CD4-positive, alpha-beta T cell treated with Interleukin-12 subunit alpha and Interleukin-12 subunit beta, for 1 hour (primary cell): ENCODE data around the gene SIN3B.
A peak's percentile ranks its signal among the peaks of the same experiment; 100 is the strongest.

Experiments
- DNase-seq: peaks from one replicate; pipeline ENCODE4 v3.0.0-alpha.2; 2020

The SIN3B gene

GRCh38 chr19:16824658-16825311 is 4.4 kb upstream of the SIN3B start:
- no peak for DNase-seq

GRCh38 chr19:16825312-16826052 is 3.7 kb upstream of the SIN3B start:
- no peak for DNase-seq

- no peak for DNase-seq
Observed at GRCh38 chr19:16829822-16830289, 658 bp downstream of the SIN3B start.

DNA sequence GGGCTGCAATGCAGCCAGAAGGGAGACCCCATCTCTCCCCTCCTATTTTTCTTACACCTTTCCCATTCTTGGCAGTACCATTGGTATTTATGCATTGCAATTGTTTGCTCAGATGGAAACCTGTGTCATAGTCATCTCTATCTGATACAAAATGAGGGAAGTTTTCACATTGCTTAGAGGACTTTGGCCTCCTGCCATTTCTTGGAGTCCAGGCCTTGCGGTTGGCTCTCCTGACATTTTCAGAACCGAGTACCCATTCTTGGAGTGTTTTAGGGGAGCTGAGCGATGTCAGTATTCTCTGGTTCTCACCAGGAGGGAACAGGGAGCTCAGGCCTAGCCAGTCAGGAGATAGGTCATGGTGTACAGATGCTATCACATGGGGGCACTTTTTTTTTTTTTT is 1.5 kb downstream of the SIN3B start:
- no peak for DNase-seq

GRCh38 chr19:16831531-16831930 is 2.3 kb downstream of the SIN3B start:
- DNase-seq: no peak

GRCh38 chr19:16834747-16835146 is 5.5 kb downstream of the SIN3B start:
- DNase-seq: no peak

DNA sequence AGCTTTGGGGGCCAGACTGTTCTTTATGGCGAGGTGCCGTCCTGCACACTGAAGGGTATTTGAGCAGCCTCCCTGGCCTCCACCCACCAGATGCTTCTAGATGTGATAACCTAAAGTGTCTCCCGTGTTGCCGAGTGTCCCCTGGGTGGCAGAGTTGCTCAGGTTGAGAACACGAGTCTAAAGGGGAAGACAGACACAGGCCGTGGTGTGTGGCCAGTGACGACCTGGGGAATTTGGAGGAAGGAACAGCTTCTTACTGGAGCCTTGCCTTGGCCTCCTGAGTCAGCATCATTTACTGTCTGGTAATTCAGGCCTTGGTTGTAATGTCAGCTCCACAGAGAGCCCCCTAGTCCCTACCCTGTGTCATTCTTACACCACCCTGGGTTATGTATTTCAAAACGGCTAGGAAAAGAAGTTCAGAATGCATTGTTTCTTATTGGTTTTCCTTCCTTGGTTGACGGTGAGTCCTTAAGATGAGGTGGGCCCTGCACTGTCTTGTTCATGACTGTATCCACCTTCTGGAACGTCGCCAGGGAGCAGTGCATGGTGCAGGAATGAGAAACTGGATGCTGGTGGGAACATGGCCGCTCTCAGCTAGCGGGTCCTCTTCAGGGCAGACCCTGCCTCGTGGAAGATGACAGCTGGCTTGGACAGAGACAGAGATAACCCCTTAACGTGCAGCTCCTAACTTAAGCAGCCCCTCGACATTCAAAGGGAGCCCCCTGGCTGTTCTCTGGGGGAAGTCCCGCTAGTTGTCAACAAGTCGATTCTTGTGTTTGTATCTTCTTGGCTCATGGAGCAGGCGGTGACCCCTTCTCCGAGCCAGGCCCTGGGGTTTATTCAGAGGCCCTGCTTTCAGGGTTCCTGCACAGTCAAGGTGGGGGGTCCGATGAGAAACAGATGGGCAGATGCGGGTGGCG is 7.2 kb downstream of the SIN3B start:
- DNase-seq: peak; percentile 14

- no peak for DNase-seq
Observed at GRCh38 chr19:16837035-16837362, 7.8 kb downstream of the SIN3B start.

DNA sequence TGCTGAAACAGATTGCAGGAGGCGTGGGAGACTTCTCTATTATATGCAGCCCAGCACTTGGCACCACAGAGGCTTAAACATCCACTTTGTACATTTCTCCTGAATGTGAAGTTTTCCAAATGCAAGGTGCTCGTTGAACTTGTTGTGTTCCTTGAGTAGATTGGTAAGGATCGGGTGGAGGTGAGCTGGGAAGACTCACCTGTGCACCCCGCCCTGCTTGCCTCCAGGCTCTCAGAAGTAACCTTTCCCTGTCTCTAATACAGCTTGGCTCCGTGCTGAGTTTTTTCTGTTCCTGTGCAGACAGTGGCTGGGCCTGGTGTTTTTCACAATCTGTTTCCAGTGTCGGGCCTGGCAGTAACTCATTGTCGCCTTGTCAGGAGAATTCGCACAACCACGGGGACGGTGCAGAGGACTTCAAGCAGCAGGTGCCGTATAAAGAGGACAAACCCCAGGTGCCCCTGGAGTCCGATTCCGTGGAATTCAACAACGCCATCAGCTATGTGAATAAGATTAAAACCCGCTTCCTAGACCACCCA is 12.3 kb downstream of the SIN3B start:
- no peak for DNase-seq

DNA sequence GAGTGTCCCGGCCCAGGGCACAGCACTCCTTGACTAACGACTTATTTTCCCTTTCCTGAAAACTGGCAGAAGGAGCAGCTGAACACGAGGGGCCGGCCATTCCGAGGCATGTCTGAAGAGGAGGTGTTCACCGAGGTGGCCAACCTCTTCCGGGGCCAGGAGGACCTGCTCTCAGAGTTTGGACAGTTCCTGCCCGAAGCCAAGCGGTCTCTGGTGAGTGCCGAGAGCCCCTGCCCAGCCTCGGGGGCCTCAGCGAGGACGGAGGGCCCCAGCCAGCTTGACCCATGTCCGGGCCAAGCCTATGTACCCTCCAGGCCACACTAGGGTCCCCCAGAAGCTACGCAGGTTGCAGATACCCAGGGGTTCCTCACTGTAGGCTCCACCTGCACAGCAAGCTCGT is 17.7 kb downstream of the SIN3B start:
- DNase-seq: no peak

GRCh38 chr19:16847430-16847829 is 18.2 kb downstream of the SIN3B start:
- DNase-seq: no peak

DNA sequence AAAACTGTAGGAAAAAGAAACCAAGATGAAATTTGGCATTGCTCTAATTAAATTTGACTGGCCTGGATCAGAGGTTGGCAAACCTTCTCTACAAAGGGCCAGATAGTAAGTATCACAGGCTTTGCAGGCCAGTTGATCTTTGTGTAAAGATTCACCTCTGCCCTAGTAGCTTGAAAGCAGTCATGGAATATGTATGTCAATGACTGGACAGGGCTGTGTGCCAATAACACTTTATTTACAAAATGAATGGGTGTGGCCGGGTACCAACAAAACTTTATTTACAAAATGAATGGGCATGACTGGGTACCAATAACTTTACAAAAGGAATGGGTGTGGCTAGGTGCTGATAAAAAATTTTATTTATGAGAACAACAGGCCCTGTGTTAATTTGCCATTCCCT is 20.0 kb downstream of the SIN3B start:
- DNase-seq: no peak

GRCh38 chr19:16850133-16850532 is 20.9 kb downstream of the SIN3B start:
- DNase-seq: no peak

GRCh38 chr19:16851031-16851712 is 22.0 kb downstream of the SIN3B start:
- DNase-seq: no peak

DNA sequence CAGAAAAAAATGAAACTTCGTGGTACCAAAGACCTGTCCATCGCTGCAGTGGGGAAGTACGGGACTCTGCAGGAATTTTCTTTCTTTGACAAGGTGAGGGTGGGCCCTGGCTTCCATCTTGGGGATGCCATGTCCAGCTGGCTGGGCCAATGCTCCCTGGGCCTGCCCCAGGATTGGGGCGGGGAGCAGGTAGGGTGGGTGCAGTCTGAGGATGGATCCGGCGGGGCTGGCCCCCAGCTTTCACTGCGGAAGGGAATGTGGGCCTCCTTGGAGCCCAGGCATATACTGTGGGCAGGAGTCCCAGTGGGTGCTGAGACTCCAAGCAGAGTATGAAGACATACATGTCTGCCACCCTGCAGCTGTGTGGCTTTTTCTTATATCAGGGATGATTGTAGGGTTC is 23.9 kb downstream of the SIN3B start:
- no peak for DNase-seq

GRCh38 chr19:16856091-16856490 is 26.9 kb downstream of the SIN3B start:
- DNase-seq: no peak

GRCh38 chr19:16859626-16860025 is 30.4 kb downstream of the SIN3B start:
- no peak for DNase-seq

- no peak for DNase-seq
Observed at GRCh38 chr19:16860118-16860517, 30.9 kb downstream of the SIN3B start.

GRCh38 chr19:16861011-16861410 is 31.8 kb downstream of the SIN3B start:
- DNase-seq: no peak

DNA sequence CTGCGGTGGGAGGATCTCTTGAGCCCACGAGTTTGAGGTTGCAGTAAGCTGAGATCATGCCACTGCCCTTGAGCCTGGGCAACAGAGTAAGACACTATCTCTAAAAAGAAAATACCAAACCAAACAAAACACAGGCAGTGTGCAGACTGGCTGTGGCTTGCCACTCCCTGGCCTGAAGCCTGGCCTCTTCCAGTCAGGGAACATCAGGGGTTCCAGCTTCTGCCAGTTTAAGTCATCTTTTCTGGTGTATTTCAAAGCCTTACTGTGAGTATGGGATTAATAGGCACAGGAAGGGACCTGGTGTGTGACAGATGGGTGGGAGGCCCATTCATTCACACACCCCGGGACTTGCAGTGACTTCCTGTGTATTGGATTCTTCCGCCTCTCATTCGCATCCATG is 32.6 kb downstream of the SIN3B start:
- DNase-seq: no peak

GRCh38 chr19:16862826-16863415 is 33.7 kb downstream of the SIN3B start:
- no peak for DNase-seq

- DNase-seq: no peak
Observed at GRCh38 chr19:16867211-16867610, 38.0 kb downstream of the SIN3B start.
